EL (cell line): ENCODE results near the gene GNPTAB.
"Not testable (repeated sequence)": the region's sequence is repeated elsewhere in the genome, so short reads cannot be mapped to it uniquely, and the experiment has no call there.

Experiments used
- DNase-seq: peaks from one replicate; pipeline ENCODE4 v3.0.0-alpha.2; 2016

GNPTAB gene

DNA sequence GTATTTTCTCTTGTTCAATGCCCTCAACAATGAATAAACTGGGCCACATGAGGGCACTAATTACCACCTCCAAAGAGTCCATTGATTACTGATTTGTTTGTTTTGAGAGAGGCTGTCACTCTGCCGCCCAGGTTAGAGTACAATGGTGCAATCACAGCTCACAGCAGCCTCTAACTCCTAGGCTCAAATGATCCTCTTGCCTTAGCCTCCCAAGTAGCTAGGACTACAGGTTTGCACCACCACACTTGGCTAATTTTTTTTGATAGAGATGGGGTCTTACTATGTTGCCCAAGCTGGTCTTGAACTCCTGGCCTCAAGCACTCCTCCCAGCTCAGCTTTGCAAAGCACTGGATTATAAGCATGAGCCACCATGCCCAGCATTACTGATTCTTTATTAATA, 63.2 kb downstream of the GNPTAB start:
- DNase-seq, result no peak

DNA sequence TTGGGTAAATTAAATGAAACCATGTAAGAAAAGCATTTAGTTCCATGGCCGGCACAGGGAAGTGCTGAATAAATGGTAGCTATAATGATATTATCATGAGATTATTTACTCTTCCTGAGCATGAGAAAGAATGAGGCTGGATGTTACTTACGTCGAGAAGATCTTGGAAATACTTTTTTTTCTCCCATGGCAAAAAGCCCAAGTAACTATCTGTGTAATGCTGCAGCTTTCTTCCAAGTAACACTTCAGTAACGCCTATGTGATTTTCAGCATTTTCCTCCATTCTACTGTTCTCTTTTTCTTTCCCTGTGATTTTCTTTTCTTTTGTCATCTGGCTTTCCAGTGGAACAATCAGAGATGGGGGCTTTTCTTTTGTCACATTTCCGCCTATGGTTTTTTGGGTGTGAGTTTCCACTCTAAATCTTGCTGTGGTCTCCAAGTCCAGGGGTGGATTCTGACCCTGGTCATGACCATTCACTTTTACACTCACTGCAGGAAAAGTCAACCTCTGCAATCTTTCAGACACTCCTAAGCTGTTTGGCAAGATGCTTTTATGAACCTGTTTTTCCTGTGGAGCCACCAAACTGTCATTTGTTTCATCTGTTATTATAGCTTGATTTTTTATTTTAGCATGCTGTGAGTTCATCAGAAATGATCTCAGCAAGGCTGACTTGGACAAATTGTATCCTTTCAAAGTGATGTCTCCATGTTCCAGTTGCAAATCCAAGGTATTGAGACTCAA, 66.5 kb downstream of the GNPTAB start:
- no peak for DNase-seq

DNA sequence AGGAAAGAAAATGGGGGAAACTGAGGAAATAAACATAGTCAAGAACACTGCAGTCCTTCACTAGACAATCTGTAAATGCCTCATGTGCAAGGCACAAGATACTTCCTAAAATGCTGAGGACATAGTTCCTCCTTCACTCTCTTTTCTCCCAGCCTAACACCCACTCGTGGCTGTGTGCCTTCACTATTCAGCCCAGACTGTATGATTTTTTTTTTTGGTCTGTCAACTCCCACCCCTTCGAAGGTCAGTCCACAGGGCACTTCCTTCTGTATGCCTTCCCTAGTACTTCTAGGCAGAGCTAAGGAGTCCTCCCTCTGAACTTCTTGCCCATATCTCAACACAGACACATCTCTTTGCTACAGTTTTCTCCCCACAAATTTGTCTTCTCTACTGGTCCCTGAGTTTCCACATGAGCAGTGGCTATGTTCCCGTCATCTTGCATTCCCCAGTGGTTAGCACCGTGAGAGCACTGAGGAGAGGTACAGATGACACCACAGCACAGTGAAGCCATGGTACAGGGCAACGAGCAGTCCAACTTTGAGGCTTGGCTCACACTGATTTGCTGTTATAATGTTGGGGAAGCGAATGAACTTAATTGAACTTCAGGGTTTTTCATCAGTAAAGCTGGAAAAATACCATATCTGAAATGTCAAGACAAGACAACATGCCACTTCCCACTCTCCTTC, 67.4 kb downstream of the GNPTAB start:
- DNase-seq, result no peak

DNA sequence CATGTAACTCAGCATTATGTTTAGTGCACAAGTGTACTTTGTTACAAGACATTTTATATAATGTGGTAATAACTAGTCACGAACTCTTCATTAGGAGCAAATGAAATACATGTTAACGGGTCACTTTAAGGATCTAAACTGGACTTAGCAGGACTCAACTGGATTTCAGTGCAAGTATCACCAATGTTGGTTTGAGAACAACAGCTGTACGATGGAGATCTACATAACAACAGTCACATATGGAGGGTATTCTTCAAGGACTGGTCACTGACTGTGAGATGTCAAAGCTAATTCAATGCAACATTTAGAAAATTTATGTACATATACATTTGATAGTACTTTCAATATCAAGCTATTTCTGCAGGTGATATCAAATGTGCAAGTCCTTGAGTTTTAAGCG, 69.0 kb downstream of the GNPTAB start:
- no peak for DNase-seq

DNA sequence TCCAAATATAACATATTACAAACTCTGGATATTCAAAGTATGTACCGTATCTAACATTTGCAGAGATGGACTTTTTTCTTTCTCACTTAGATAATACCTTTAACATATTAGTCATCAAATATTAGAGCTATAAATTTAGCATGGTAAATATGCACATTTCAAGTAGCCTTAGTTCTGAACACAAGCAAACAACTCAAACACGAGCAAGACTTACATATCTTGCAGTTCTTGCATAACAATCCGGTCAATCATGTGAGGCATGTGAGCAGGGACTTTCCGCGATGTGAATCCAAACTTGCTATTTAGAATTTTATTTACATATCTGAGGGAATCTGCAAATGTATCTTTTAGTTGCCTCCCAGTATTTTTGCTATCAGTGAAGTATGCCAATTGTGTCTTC, 69.4 kb downstream of the GNPTAB start:
- peak; percentile 14 for DNase-seq

DNA sequence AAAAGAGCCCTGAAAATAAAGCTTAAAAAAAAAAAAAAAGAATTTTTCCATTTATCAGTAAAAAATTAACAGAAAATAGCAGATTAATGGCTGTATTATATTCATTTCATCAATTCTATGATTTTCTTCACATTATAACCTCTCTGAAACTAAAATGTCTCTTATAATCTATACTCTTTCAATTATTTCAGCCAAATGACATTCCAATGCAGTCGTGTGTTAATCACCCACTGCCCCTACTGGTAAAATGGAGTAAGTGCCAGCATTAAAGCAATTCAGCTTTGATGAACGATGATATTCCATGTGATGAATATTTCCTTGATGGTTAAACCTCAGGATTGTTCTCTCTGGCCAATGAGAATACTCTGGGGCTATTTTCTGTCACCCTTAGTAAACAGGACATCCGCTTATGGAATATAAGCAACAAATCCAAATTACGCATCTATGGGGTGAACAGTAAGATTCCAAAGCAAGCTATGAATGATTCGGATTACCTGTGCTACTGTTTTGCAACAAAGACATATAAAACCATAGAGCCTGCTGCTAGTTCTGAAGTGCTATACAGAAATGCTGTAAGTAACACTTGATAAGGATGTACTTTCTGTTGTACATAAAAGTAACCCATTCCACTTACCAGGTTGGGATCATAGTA, 71.2 kb downstream of the GNPTAB start:
- DNase-seq, result peak; percentile 35

DNA sequence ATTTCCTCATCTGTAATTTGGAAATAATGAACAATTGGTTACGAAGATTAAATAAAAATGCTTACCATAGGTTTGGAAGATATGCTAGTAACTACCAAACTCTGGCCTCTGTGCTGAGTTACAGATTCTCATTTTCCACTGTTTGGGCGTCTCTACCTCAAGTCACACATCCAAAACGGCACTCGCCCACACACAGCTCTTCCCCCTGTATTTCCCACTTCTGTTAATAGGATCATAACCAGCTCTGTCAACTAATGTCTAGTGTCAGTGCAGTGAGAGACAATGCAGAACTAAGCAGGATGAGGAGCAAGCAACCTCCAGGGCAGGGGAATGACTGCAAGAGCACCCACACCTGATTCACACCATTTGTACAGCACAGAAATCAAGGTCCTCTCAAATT, 80.6 kb downstream of the GNPTAB start:
- no peak for DNase-seq

DNA sequence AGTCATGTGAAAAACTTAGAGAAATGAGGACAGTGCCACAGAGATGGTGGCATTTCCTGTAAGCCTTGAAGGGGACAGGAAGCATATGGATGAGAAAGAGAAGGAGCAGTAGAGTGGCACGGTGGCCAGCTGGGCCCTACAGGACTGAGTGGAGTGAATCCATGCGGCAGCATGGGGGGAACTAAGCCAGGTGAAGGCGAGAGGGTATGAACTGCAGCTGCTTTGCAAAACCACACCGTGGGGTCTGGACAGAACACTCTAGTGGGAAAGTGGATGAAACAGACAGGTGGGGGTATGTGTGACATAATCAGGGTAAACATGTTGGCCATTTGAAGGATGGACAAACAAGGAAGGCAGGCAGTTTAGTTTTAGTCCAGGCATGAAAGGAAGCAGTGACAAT, 81.1 kb downstream of the GNPTAB start:
- no peak for DNase-seq

DNA sequence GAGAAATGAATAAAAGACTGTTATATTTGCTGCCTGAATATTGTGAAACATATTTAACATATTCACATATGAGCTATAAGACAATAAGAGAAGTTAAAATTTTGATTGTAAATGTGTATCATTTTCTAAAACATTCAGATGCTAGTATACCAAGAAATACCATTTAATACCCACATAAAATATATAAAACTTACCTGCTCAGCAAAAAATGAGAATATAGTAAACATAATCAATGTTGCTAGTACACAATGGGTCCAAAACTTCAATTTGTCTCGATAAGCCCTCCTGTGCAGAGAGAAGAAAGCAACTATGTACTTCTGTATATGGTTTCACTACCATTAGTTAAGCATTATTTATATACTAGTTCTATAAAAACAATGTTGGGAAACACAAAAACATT, 81.9 kb downstream of the GNPTAB start:
- DNase-seq, result no peak

DNA sequence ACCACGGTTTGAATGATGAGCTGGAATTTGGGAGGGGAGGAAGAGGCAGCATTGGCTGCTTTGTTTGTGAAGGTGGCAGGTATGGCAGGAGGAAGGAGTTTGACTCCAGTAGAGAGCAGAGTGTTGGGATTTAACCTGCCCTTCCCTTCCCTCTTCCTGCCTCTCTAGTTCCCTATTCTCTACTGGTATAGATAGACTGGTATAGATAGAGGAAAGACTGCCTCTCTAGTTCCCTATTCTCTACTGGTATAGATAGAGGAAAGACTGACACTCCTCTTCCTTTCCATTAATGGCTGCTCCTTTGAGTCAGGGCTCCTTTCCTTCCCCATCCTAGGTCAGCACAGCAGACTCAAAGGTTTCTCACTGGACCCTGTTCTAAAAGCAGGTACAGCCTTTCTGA, 83.1 kb downstream of the GNPTAB start:
- DNase-seq, result no peak

DNA sequence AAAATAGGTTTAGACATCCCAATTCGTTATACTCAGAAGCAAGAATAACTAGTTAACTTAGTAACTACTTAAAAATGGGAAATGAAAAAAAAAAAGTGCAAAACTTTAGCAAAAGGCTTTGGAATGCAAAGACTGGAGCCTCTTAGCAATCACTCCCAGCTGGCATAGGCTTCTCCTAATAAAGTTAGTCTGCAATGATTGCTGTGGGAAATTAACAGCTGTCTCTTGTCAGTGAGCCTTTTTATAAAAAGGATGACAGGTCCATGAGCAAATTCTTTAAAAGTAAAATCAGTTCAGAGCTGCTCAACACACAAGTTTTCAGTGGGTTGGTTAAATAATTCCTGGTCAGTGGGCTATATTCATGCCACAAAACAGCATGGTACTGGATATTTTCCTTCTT, 84.1 kb downstream of the GNPTAB start:
- DNase-seq, result no peak

DNA sequence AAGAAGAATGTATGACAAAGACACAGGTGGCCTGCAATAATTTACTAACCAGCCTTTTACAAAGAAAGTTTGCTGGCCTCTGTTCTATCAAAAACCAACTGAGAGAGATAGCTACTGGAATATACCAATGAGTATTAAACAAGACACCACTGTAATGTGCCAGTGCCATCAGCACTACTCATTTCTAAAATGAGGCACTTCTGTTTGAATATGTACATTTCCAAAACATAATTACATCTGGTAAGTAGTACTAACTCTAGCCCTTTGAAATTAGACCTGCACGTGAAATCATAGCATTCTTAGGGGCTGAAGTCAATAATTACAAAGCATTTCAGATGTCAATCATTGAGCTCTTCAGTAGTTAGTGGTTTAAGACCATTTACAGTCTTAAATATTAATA, 84.6 kb downstream of the GNPTAB start:
- no peak for DNase-seq

DNA sequence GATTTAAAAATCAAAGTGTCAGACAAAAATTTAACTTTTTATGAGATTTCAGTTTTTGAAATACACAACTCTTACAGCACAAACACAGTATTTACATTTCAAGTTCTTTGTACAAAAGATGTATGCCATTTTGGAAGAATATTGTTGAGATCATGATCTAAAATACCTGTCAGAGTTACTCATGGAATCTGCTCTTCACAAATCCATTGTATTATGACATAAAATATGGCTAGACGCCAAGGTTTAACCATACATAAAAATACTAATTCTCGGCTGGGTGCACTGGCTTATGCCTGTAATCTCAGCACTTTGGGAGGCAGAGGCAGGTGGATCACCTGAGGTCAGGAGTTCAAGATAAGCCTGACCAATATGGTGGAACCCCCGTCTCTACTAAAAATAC, 85.3 kb downstream of the GNPTAB start:
- no peak for DNase-seq

DNA sequence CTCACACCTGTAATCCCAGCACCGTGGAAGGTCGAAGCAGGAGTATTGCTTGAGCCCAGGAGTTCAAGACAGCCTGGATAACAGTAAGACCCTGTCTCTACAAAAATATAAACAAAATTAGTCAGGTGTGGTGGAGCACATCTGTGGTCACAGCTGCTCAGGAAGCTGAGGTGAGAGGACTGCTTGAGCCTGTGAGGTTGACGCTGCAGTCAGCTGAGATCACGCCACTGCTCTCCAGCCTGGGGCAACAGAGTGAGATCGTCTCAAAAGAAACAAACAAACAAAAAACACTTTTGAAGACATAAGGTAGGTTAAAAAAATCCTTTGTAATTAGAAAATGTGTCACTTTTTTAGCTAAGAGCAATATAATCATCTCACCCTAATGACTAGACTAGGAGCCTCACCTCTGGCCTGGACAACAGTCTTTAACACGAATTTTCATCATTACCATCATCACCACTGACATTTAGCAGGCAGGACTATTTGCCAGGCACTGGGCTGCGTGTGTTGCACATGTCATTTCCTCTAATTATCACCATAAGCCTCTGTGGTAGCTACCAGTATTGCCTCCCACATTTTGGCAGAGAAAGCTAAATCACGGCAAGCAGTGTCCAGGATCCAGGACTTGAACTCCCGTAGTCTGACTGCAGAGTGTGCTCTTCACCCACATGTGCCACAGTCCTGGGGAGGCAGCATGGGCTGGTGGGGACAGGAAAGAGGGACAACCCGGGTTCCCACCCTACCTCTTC, 86.9 kb downstream of the GNPTAB start:
- no peak for DNase-seq

DNA sequence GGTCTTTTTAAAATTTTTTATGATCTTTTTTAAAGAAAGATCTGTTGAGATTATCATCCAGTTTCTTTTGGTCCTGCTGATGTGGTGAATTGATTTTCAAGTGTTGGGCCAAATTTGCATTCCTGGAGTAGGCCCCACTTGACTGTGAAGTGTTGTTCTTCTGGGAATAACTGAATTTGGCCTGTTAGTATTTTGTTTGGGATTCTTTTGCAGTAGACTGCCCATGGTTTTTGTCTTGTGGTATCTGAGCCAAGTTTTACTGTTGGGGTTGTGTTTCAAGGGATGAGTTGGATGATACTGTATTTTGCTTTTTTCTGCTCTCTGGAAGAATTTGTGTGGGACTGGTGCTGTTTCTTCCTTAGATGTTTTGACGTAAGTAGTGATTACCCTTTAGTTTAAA, 87.5 kb downstream of the GNPTAB start:
- no peak for DNase-seq

DNA sequence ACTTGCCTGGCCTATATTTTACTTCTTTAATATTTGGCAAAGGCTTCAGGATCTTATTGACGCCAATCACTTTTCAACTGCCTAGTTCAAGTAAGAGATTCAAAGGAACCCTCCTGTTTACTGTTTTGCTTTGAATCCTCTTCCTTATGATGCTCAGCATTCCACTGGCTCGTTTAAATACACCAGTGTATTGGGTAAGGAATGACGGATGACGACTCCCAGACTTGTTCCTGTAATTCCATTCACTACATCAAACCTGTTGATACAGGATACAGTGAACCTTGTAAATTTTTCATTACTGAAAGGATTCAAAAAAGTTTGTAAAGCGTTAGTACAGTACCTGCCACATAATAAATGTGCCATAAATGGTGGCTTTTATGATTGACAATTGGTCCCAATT, 89.8 kb downstream of the GNPTAB start:
- DNase-seq, result no peak

DNA sequence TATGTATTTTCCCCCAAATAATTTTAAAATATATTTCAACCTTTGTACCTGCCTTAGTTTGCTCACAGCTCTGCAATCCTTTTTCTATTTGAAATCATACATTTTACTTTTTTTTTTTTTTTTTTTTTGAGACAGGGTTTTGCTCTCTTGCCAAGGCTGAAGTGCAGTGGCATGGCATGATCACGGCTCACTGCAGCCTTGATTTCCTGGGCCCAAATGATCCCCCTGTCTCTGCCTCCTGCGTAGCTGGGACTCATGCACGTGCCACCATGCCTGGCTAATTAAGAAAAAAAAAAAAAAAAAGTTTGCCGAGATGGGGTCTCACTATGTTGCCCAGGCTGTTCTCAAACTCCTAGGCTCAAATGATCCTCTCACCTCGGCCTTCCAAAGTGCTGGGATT, 90.2 kb downstream of the GNPTAB start:
- no peak for DNase-seq

DNA sequence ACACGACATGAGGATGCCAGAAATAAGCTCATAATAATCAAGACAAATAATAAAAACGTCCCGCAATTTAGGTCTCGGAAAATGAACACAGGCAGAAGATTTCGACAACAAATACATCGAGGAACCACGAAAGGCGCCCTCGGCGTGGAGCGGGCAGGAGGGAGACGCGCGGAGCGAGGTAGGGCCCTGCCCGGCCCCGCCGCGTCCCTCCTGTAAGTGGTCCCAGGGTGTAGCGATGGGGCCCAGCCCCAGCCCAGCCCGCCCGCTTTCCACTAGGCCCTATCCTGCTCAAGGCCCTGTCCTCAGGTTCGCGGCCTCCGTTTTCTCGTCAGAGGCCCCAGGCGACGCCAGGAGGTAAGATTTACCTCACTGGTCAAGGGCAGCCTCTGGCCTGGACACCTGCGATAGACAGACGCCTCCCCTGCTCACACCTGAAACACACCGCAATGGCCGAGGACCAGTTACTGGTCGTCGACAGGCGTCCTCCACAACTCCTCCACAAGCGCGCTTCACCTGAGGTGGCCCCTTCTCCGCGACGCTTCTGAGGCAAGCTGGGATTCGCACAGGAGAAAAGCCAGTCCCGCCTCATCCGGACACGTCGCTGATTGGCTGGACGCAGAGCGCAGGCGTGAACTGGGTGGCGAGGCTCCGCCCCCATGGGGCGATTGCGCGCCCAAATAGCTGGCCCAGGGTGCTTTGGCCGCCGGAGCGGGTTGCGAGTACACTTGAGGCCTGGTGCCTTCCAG, 91.7 kb downstream of the GNPTAB start, which contains the start of gene SYCP3:
Gene SYCP3 (minus strand): TSS at position 543 of the 746 bp plus-strand sequence. CDS start 1,527 bp downstream, outside the sequence.
- DNase-seq, result no peak

DNA sequence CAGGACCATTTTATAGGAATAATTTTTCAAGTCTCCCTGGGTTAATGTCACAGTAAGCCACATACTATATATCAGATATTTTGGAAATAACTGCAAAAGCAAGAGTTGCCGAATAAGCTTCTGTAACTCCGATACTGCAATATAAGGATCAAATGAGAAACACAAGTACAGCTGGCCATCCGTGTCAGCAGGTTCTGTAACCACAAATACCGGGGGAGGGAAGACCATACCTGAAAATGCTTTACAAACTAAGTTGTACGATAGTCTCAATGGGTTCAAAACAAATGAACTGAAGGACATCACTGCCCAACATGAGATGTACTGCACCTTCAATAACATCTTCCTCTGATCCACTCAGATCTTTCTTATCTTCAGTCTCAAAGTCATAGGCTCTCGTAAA, 93.3 kb downstream of the GNPTAB start:
- DNase-seq, result no peak

DNA sequence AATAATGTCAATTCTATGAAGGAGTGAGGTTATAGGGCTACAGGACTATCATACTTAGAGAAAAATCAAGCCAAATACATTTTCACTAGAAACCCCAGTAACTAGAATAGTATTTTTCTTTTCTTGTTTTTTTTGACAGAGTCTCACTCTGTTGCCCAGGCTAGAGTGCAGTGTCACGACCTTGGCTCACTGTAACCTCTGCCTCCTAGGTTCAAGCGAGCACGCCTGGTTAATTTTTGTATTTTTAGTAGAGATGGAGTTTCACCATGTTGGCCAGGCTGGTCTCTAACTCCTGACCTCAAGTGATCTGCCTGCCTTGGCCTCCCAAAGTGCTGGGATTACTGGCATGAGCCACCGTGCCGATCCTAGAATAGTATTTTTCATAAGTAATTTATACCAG, 96.3 kb downstream of the GNPTAB start:
- not testable (repeated sequence) for DNase-seq

DNA sequence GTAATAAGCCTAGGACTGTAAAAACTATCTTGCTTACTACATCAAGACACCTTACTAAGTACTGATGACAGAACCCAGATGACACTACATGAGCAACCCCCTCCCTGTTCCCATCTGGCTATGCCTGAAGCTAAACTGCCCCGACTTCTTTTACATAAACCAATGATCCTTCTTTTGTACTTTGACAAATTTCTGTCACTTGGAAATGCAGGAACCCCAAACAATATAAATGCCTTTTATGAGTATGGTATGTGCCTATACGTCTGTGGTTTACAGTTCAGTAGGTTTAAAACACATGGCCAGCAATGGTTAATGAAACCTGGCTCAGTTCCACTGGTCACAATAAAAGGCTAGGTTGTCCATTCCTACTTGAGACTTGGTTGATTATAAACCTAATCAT, 97.6 kb downstream of the GNPTAB start:
- no peak for DNase-seq

DNA sequence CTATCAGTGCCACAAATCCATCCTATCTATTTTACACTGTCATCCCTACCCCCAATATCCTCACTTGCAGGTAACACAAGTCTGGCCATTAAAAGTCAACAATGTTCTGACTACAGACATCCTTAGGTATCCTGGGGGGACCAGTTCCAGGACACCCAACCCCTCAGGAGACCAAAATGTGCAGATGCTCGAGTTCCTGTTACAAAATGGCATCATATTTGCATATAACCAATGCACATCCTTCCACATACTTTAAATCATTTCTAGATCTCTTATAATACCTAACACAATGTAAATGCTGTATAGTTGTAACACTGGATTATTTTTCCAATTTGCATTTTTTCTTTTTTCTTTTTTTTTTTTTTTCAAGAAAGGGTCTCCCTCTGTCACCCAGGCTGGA, 98.4 kb downstream of the GNPTAB start:
- DNase-seq, result no peak

DNA sequence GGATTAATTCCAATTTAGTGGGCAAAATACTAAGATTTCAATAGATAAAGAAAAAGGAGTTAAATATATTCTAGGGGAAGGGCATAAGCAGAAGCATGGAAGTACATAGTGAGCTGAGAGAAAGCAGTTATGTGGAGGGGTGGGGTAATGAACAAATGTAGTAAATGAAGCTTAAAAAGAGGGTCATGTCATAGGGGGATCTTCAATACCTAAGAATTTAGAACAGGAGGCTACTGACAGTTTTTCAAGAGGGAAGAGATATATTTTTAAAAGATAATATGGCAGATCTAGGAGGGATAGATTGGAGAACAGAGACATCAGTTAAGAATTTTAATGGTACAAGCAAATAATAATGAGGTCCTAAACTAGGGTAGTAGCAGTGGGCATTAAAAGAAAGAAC, 100.9 kb downstream of the GNPTAB start:
- no peak for DNase-seq
